ENCODE measurements around the gene SLC25A27. TPM values are rescaled to one million over a fixed set of nuclear protein-coding genes. Genes with fewer than 3 reads are reported as not detected.

SLC25A27 gene
- total and polyA plus RNA-seq, 9 of the 15 experiments (the other 6 are each of a cell fraction or from before 2014, with no cell fraction given), result not detected

GRCh38 chr6:46688117-46688965, 35.6 kb downstream of the SLC25A27 start (continued):
- TF ChIP-seq PREB (CRISPR knock-in tag; IDR thresholded peaks at IDR 0.05) (no peak), ZFP91 (CRISPR knock-in tag; IDR thresholded peaks at IDR 0.05) (no peak), RBM17 (IDR thresholded peaks at IDR 0.05; ENCODE audit: borderline replicate concordance, low read depth, low read length) (no peak)

GRCh38 chr6:46688966-46689335, 36.2 kb downstream of the SLC25A27 start:
- CTCF ChIA-PET (ENCODE audit: low intra/inter-chr PET ratio), result no interaction called here
- Histone ChIP-seq H3K27me3 (ENCODE audit: control insufficient read depth in 2 of 2, insufficient read depth in 2 of 2, low read length in 2 of 2) (peaks cover 0 to 11% of the 10 kb centered on the region in 2 experiments; a peak in 1 of 5 replicates), H2AFZ (ENCODE audit: low read depth, low read length) (no peak overlapping the region), H3K4me3 (no peak overlapping the region), H3K9me3 (replicated peaks; ENCODE audit: control insufficient read depth, insufficient read depth, low read depth, low read length) (no peaks in the 10 kb centered on the region), H3K9me1 (ENCODE audit: control insufficient read depth, insufficient read depth, low read length) (no peaks in the 10 kb centered on the region), H3K36me3 (ENCODE audit: control insufficient read depth, insufficient read depth, low read length) (no peaks in the 10 kb centered on the region), H4K20me1 (replicated peaks; ENCODE audit: control insufficient read depth, insufficient read depth, low read length) (no peaks in the 10 kb centered on the region), H3K79me2 (ENCODE audit: control insufficient read depth, insufficient read depth, low read length) (no peaks in the 10 kb centered on the region), H3K4me2 (ENCODE audit: insufficient read depth, low read length) (no peak overlapping the region), H3K9ac (ENCODE audit: insufficient read depth in 1 of 2, low read depth in 2 of 2, low read length in 2 of 2) (no peak overlapping the region), H3K27ac (ENCODE audit: extremely low read depth, low read depth, low read length) (no peak overlapping the region), H3K4me1 (replicated peaks in 1 of 2; ENCODE audit: control insufficient read depth in 2 of 2, insufficient read depth in 2 of 2, low read length in 2 of 2) (peaks cover 0 to 14% of the 10 kb centered on the region in 2 experiments; a peak in 2 of 5 replicates)
- POLR2A ChIA-PET, result no interaction called here
- TF ChIP-seq HLTF (IDR thresholded peaks at IDR 0.05) (no peak), ZNF3 (CRISPR knock-in tag; IDR thresholded peaks at IDR 0.05) (no peak), TFE3 (CRISPR knock-in tag; IDR thresholded peaks at IDR 0.05) (no peak), GMEB1 (CRISPR knock-in tag; IDR thresholded peaks at IDR 0.05) (no peak), MAX (CRISPR knock-in tag; IDR thresholded peaks at IDR 0.05) (no peak), ZNF644 (tag; IDR thresholded peaks at IDR 0.05; ENCODE audit: low read depth) (no peak), NR2C2 (CRISPR knock-in tag; IDR thresholded peaks at IDR 0.05) (no peak), NR2C2 (tag; IDR thresholded peaks at IDR 0.05) (no peak)
- intact Hi-C loops (cut with micrococcal nuclease) (no loop called here), in situ Hi-C loops (cut with MboI) (no loop called here)
- DNase-seq (ENCODE audit: extremely low read depth in 1 of 4, low spot score in 3 of 4) (no peak), FAIRE-seq (no peak), ATAC-seq (no peak)
- no TSS peak for BruUV-seq (replicated peaks)
- WGBS (ENCODE audit: insufficient coverage, low coverage, missing lambda C conversion rate), result 5% methylated on average over 13 of the region's 13 CpGs
